Tibial nerve (tissue), 4 donors: ENCODE data around the gene LRRC75B. TPM values are rescaled to one million over a fixed set of nuclear protein-coding genes. Genes with fewer than 3 reads are reported as not detected.

ENCODE experiments used
- DNase-seq, 2 donors: peaks; one replicate each; pipeline ENCODE4 v3.0.0-alpha.2; 2019; ENCODE audit warnings: low spot score in 2 of 2
- H3K27ac ChIP-seq, 4 donors: fragments of 200-600 bp; sonication (generic) in 3 of 4; one replicate each; pipeline ENCODE4 v1.5.1; 2017 to 2019; ENCODE audit warnings: mild to moderate bottlenecking in 1 of 4
- H3K27me3 ChIP-seq, 2 donors: fragments of 200-600 bp; sonication (generic) in 1 of 2; one replicate each; pipeline versions ENCODE4 v1.5.1 to v1.6.0; 2017 to 2019
- H3K36me3 ChIP-seq, 3 donors: fragments of 200-600 bp; sonication (generic); one replicate each; pipeline ENCODE4 v1.5.1; 2018 to 2019
- H3K4me1 ChIP-seq, 4 donors: fragments of 200-600 bp; sonication (generic) in 3 of 4; one replicate each; pipeline ENCODE4 v1.5.1; 2017 to 2019
- H3K4me3 ChIP-seq, 4 donors: fragments of 200-600 bp; sonication (generic) in 3 of 4; one replicate each; pipeline ENCODE4 v1.5.1; 2017 to 2019; ENCODE audit warnings: mild to moderate bottlenecking in 1 of 4, moderate library complexity in 1 of 4
- H3K9me3 ChIP-seq, 4 donors: fragments of 200-600 bp; sonication (generic) in 3 of 4; one replicate each; pipeline ENCODE4 v1.5.1; 2017 to 2019
- CTCF ChIP-seq, 5 experiments: fragments of 200-600 bp in 3 of 5; fragments of 450-650 bp in 2 of 5; sonication (generic) in 3 of 5; IDR thresholded peaks; one replicate each; pipeline ENCODE4 v1.5.1; 2016 to 2019; ENCODE audit warnings: antibody characterized with exemption in 5 of 5, mild to moderate bottlenecking in 3 of 5, moderate library complexity in 2 of 5
- EP300 ChIP-seq, 2 donors: sonication (generic); formaldehyde crosslinking; IDR thresholded peaks; one replicate each; pipeline ENCODE4 v1.6.1; 2017; ENCODE audit warnings: antibody characterized with exemption in 2 of 2, mild to moderate bottlenecking in 1 of 2
- POLR2A ChIP-seq, 2 donors: fragments of 450-650 bp; IDR thresholded peaks; one replicate each; pipeline ENCODE4 v1.6.1; 2017; ENCODE audit warnings: antibody characterized with exemption in 2 of 2, mild to moderate bottlenecking in 2 of 2, moderate library complexity in 2 of 2
- WGBS, 2 donors: methylation state at CpG; one replicate each; pipeline ENCODE4 v1.1.5; 2018; 5-methylcytosine and 5-hydroxymethylcytosine counted together
- total RNA-seq, 4 donors: library from RNA; depleted of rRNA; stranded (reverse); fragments of >200 nt; gene quantifications; one replicate each; pipeline ENCODE4 v1.1.0, GENCODE V29; 2016

The LRRC75B gene
- total RNA-seq, 4 donors from 2014 or later: 33.5 to 55.7 (median 40.2) TPM

DNA sequence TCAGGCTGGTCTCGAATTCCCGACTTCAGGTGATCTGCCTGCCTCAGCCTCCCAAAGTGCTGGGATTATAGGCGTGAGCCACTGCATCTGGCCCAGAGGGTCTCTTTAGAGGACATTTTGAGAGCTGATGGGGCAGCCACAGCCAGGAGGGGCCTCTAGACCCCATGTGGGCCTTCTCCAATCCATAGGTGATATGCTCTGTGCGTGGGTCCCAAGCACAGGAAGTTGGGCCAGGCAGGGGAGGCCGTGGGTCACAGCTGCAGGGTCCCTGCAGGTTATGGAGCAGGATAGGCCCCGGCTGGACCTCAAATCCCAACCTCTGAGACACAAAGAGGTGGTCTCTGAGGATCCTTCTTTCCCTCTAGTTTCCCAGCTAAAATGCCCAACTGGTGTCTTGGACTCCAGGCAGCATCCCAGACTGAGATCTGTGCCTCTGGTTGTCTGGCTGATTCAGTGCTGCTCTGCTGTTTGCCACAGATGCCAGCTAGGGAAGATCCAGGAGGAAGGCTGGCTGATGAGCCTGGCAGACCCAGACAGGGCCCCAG lies 1.5 kb downstream of the LRRC75B start:
- H3K27ac ChIP-seq: peak overlapping the region in 3 of 4 donors; percentile 86 to 98 (median 97)
- peaks cover 0 to 67% (median 21%) of the 10 kb centered on the region in 4 donors for H3K4me1 ChIP-seq
- 83 to 84% methylated on average over 6 of the region's 6 CpGs for WGBS, 2 donors
- H3K36me3 ChIP-seq: peaks cover 0 to 39% (median 0%) of the 10 kb centered on the region in 3 donors
- no peaks in the 10 kb centered on the region for H3K27me3 ChIP-seq
- no peaks in the 10 kb centered on the region for H3K9me3 ChIP-seq
- no peak for DNase-seq
- TF ChIP-seq EP300 (IDR thresholded peaks at IDR 0.05) (no peak), POLR2A (IDR thresholded peaks at IDR 0.05) (no peak), CTCF (IDR thresholded peaks at IDR 0.05) (no peak)
- H3K4me3 ChIP-seq: no peak overlapping the region

DNA sequence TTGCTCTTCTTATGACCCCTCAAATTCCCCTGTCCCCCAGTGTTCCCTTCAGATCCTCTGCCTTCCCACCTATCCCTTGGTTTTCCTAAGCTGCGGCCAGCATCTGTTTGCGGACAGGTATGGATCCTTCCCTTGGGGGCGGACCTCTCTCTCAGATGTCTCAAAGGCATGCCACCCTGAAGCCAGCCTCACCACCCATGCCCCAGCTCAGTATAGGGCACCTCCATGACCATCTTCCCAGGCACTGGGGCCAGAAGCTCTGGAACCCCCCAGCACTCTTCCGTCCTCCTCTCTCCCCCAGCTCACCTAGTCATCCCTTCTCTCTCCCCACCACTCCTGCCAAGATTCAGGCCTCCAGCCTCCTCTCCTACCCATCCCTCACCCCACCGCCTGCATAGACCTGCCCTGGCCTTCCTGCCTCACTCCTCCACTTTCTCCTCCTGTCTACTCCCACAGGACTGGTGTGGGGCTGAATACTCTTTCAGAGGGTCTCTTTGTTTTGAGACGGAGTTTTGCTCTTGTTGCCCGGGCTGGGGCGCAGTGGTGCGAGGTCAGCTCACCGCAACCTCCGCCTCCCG lies 2.2 kb downstream of the LRRC75B start:
- peak overlapping the region in 2 of 4 donors; percentile 97 to 98 for H3K27ac ChIP-seq

GRCh38 chr22:24589518-24590030 lies 3.3 kb downstream of the LRRC75B start:
- Histone ChIP-seq H3K36me3 (peaks cover 0 to 50% (median 0%) of the 10 kb centered on the region in 3 donors), H3K4me3 (no peak overlapping the region), H3K27me3 (no peaks in the 10 kb centered on the region), H3K27ac (peak overlapping the region; percentile 70 to 98 (median 94)), H3K4me1 (peaks cover 0 to 76% (median 25%) of the 10 kb centered on the region in 4 donors), H3K9me3 (no peaks in the 10 kb centered on the region)
- TF ChIP-seq EP300 (IDR thresholded peaks at IDR 0.05) (no peak), POLR2A (IDR thresholded peaks at IDR 0.05) (no peak)
- 67 to 70% methylated on average over 7 of the region's 7 CpGs for WGBS, 2 donors
- no peak for DNase-seq

More for the DNA sequence above, 2.2 kb downstream of the LRRC75B start:
- H3K4me1 ChIP-seq: peaks cover 0 to 69% (median 21%) of the 10 kb centered on the region in 4 donors
- no peak for DNase-seq
- no peak overlapping the region for H3K4me3 ChIP-seq
- no peaks in the 10 kb centered on the region for H3K27me3 ChIP-seq
- 79 to 84% methylated on average over 12 of the region's 12 CpGs for WGBS, 2 donors
- TF ChIP-seq EP300 (IDR thresholded peaks at IDR 0.05) (no peak), POLR2A (IDR thresholded peaks at IDR 0.05) (no peak), CTCF (IDR thresholded peaks at IDR 0.05) (no peak)
- peaks cover 0 to 45% (median 0%) of the 10 kb centered on the region in 3 donors for H3K36me3 ChIP-seq
- no peaks in the 10 kb centered on the region for H3K9me3 ChIP-seq

DNA sequence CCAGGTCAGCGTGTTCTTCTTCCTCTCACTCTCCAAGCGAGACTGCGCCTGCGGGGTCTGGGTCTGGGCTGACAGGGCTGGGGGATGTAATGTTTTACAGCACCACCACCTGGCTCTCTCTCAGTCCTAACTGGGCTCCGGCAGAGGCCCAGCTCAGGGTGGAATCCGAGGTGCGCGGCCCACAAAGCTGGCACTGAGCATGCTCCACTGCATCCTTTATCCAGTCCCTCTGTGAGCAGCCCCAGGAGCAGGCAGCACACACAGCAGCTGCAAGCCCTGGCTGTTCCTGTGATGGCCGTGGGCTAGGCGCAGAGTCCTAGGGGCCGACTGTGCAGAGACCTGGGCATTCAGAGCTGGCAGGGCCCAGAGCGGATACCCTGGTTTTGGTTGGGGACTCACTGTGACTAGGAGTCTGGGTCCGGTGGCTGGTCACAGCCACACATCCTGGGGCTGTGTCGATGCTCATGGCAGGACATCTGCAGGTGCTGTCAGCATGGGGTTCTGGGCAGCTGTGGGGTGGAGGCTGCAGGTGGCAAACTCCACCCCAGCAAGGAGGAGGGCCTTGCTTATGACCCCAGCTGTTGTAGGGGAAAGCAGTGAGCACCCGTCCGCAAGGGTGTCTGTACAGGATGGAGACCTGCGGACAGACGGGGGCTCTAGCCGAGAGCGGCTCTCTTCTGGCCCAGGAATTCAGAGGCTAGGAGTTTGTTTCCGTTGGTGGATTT lies 4.0 kb downstream of the LRRC75B start:
- Histone ChIP-seq H3K27ac (peak overlapping the region; percentile 70 to 98 (median 94)), H3K4me3 (no peak overlapping the region), H3K4me1 (peaks cover 0 to 76% (median 30%) of the 10 kb centered on the region in 4 donors), H3K27me3 (no peaks in the 10 kb centered on the region), H3K9me3 (no peaks in the 10 kb centered on the region), H3K36me3 (peaks cover 0 to 50% (median 0%) of the 10 kb centered on the region in 3 donors)
- DNase-seq: no peak
- no peak for TF ChIP-seq CTCF (IDR thresholded peaks at IDR 0.05)
- peak in 1 of 2 donors; percentile 44 for TF ChIP-seq POLR2A (IDR thresholded peaks at IDR 0.05)
- WGBS, 2 donors: 61 to 74% methylated on average over 19 to 20 of the region's 21 CpGs

- Histone ChIP-seq H3K27ac (peak overlapping the region; percentile 70 to 98 (median 94)), H3K4me1 (peaks cover 0 to 76% (median 30%) of the 10 kb centered on the region in 4 donors), H3K9me3 (no peaks in the 10 kb centered on the region), H3K36me3 (peaks cover 0 to 50% (median 0%) of the 10 kb centered on the region in 3 donors), H3K27me3 (no peaks in the 10 kb centered on the region), H3K4me3 (no peak overlapping the region)
- peak in 1 of 2 donors; percentile 48 for DNase-seq
- TF ChIP-seq POLR2A (IDR thresholded peaks at IDR 0.05) (no peak), EP300 (IDR thresholded peaks at IDR 0.05) (peak; percentile 79 to 89)
- 48 to 53% methylated on average over 4 to 12 of the region's 13 CpGs for WGBS, 2 donors
These were observed 4.5 kb downstream of the LRRC75B start for GRCh38 chr22:24588381-24588756.
